ENCODE results near the gene PROK1.

GRCh38 chr1:110503471-110503870 is 52.5 kb downstream of the PROK1 start:
- no peak for TF ChIP-seq RAD21 (IDR thresholded peaks at IDR 0.05; ENCODE audit: low read depth)
- TF ChIP-seq, protein P1, sequence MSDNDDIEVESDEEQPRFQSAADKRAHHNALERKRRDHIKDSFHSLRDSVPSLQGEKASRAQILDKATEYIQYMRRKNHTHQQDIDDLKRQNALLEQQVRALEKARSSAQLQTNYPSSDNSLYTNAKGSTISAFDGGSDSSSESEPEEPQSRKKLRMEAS (IDR thresholded peaks at IDR 0.05): no peak
- TF ChIP-seq POLR2AphosphoS5 (IDR thresholded peaks at IDR 0.05; ENCODE audit: low read depth, low read length): no peak
- no peak for TF ChIP-seq CTCF (IDR thresholded peaks at IDR 0.05 in 2 of 3, conservative IDR thresholded peaks at IDR 0.05 in 1 of 3; ENCODE audit: borderline replicate concordance in 1 of 3, insufficient read depth in 1 of 3, low read depth in 2 of 3, low read length in 2 of 3)
- TF ChIP-seq SIN3A (IDR thresholded peaks at IDR 0.05; ENCODE audit: low read depth): no peak
- TF ChIP-seq EZH2 (IDR thresholded peaks at IDR 0.05): no peak
- TF ChIP-seq POLR2A (IDR thresholded peaks at IDR 0.05; ENCODE audit: borderline replicate concordance, extremely low read depth, insufficient read depth, insufficient read length): no peak
- no peak for TF ChIP-seq JUND (IDR thresholded peaks at IDR 0.05)
- no peak for TF ChIP-seq EZH2phosphoT487 (IDR thresholded peaks at IDR 0.05; ENCODE audit: borderline replicate concordance)

Measured in HCT116 (cell line).